HG03432 (cell line): ENCODE measurements around the gene TLE4.
A peak's percentile ranks its signal among the peaks of the same experiment; 100 is the strongest.

Experiments
- ATAC-seq: cut with Tn5 transposase; IDR thresholded peaks from one replicate; pipeline ENCODE4 v1.9.1; 2021; ENCODE audit warnings: mild to moderate bottlenecking, moderate library complexity; ENCODE audit not compliant: unreplicated experiment

The TLE4 gene

GRCh38 chr9:79684711-79685575, 113.2 kb downstream of the TLE4 start:
- ATAC-seq, result no peak

DNA sequence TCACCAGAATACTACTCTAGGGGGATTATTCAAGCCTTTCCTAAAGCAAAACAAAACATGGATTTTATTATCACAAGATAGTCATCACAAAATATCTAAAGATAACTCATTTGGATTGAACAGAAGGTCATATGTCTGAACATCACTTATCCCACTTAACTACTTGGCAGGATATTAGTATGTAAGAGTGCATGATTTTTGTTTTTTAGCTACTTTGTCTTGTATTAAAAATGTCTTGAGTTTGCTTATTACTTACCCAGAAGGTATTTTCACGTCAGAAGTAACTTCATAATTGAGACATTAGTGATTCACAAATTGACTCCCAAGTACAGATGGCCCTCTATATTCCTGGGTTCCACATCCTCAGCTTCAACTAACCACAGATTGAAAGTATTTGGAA, 113.8 kb downstream of the TLE4 start:
- ATAC-seq, result no peak

- no peak for ATAC-seq
These were observed 114.8 kb downstream of the TLE4 start for GRCh38 chr9:79686381-79687130.

DNA sequence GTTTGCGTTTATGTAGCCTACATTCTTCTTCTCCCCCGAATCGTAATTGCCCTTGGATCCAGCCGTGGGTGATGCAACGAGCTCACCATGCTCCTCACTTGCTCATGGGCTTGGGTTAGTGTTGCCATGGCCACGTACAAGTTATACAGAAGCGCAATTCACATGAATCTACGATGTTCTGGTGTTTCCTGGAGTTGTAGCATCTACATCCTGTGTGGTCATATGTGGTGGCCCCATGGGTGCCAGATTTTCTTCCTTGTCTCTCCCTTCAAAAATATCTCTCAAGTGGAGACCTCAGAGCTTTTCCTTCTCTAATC, 115.3 kb downstream of the TLE4 start:
- ATAC-seq, result no peak

- ATAC-seq, result no peak
These were observed 116.6 kb downstream of the TLE4 start for GRCh38 chr9:79688363-79688762.

DNA sequence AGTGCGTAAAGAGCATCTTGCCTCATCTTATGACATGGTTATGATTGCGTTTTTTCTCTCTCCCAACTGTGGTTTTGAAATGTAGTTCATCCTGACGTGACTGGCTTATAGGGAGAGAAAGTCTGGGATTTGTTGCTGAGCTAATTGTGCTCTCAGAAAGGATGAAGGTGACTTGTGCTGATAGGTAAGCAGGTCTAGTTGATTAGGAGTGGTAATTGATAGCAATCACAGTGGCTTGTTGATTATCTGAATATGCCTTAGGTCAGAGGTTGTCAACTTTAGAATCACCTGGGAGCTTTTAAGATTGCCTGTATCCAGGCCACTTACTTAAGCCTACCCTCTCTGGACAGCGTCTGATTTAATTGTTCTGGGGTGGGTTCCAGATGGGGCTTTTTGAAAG, 117.8 kb downstream of the TLE4 start:
- ATAC-seq, result no peak

DNA sequence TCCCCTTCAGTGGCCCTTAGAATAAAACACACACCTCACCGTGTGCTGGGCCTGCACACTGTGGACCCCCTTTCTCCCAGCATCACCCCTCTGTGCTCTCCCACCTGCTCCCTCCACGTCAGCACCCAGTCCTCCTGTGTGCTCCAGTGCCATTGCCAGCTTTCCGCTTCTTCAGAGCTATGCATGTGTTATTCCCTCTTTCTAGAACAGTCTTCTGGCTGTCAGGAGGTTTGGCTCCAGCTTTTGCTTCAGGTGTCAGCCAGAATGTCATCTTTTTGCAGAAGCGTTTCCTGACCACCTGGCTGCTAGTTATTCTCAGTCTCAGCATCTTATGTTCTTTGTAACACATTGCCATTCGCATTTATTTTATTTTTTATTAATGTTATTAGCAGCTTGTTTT, 119.7 kb downstream of the TLE4 start:
- no peak for ATAC-seq

DNA sequence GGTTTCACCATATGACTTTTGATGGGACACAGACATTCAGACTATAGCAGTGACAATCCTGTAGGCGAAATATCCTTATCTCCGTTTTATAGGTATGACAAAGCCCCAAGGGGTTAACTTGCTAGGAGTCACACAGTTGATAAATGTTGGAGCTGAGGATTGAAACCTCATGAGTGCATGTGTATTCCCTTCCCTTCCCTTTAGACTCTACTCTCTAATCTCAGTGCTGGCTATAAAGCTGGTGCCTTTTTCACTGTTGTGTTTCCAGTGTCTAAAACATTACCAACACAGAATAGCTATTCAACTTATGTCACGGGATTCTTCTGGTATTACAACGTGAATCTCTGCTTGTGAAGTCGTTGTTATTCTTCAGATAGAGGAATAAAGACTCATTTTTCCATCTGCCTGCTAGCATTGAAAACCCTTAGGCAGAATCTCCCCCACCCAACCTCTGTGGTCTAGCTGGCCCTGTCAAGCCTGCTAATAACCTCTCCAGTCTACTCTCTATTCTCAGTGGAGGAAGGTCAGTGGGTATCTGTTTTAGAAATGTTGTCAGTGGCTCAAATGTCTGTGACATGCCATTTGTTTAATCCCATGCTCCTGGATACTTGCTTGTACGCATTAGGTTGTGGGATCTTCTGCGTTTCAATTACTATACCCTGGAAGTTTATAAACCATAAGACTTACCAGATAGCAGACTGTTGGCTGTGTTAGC, 121.2 kb downstream of the TLE4 start:
- ATAC-seq, result no peak

- ATAC-seq, result no peak
These were observed 122.0 kb downstream of the TLE4 start for GRCh38 chr9:79693750-79694149.

- no peak for ATAC-seq
These were observed 122.4 kb downstream of the TLE4 start for GRCh38 chr9:79694208-79694607.

DNA sequence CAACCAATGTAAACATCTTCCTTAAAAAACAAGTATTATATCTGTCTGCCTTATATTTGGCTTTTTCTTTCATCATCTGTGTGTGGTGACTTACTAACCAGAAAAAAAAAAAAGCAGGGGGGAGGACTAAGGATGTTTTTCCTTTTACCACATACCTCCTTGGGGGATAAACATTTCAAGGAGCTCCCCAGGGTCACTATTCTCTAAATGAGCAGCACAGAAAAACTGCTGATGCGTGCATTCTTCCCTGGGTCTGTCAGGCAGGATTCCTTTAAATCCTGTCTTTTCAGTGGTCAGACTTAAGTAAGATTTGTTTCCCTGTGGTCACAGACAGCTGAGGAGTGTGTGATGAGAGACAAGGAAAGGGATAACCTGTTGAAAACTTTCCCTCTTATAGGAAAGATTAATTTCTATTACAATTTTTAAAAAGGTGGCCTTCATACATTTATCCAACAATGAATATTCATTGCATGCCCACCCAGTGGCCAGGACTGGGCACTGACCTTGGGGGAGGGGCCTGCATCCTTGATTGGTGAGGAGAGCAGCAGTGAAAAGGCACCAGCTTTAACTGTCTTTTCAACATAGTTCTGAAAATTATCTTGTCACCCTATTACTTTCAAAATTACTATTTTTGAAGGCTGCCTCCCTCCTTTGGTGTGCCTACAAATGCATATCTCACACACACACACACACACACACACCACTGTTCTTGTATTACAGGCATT, 123.1 kb downstream of the TLE4 start:
- no peak for ATAC-seq

- peak; percentile 66 for ATAC-seq
These were observed 123.9 kb downstream of the TLE4 start for GRCh38 chr9:79695531-79696175.

DNA sequence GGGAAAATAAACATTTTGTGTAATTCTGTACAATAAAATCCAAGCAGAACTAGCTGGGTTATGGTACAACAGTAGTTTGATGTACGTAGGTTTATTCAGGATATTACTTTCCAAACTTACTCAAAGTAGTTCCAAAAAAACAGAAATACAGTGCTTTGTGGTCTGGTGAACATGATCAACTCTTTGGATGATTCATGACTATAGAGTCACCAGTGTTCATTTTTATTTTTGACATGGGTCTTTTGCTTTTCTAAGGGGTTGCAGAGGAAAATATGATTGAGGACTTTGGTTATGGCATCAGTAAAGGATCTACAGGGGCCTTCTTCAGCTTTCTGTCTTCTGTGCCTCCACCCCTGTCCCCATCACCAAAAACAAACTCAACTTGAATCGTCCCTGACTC, 127.2 kb downstream of the TLE4 start:
- ATAC-seq, result no peak

DNA sequence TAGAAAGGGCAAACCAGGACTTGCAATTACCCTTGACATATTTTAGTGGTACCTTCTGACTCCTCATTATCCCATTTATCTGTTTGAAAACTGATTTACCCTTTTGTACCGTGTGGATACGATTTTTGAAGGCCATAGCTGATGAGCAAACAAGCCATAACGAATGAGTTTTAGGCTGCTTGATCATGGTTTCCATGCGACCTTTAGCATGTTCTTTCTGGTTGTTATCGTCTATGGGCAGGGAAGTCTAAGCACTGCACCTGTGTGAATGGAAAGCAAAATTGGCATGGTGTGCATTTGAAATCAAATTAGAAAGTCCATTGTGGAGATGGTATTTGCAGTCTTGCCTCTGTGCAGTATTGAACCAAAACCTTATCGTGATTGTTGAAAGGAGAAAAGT, 127.7 kb downstream of the TLE4 start:
- no peak for ATAC-seq

DNA sequence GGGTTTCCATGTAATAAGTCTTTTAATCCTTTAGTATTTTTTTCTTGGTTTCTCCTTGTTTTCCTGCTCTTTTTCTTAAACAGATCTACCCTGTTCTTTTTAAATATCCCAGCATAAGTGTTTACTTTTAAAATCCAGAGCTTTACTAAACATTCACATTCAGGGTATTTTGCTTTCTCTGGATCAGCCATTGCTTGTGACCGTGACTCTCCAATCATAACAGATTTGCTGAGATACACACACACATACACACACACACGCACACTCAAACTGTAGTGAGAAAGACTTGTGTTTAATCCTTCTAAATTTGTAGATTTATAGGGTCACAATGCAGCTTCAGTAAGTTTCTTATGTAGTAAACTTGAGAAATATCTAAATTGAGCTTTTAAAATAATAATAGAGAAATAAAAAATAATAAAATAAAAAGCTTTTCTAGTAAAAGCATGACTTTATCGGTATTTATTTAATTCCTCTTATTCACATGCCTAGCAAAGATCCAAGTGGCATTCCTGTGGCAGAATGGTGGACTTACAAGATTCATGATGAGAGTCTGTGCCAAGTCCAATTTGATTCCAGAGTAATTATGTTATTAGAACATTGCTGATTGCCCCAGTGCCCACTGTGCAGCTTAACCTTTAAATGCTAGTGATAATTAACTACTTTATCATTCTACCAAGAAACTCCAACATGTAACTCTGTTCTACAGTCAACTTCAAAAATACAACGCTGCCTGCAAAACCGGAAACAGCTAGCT, 129.0 kb downstream of the TLE4 start:
- ATAC-seq, result no peak

- no peak for ATAC-seq
These were observed 129.9 kb downstream of the TLE4 start for GRCh38 chr9:79701651-79702050.

DNA sequence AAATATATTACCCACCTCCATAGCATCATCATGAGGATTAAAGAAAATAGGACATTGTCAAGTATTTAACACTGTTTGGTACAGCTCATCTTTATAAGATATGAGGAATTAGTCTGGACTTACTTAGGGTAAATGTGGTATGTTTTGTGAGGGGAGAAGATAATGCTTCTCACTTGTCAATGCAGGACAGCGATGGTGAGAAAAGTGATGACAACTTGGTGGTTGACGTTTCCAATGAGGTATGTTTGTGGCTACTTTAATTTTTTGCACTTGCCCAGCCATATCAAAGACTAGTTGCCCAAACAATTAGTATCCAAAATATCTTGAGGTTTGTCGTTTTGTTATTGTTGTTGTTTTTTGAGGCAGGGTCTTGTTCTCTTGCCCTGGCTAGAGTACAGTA, 133.9 kb downstream of the TLE4 start:
- ATAC-seq, result no peak

- ATAC-seq, result no peak
These were observed 134.7 kb downstream of the TLE4 start for GRCh38 chr9:79706512-79706911.

GRCh38 chr9:79707589-79707988, 135.8 kb downstream of the TLE4 start:
- ATAC-seq, result no peak

DNA sequence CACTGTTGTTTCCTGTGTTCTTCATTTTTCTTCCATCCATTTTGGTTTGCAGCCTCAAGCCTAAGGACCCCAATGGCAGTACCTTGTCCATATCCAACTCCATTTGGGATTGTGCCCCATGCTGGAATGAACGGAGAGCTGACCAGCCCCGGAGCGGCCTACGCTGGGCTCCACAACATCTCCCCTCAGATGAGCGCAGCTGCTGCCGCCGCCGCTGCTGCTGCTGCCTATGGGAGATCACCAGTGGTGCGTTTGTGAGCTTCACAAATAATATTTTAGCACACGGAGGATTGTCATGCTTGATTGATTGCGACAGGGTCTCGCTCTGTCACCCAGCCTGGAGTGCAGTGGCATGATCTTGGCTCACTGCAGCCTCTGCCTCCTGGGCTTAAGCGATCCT, 136.8 kb downstream of the TLE4 start:
- no peak for ATAC-seq
